MV-4-11 (cell line): ENCODE measurements around the gene IGHMBP2.

Experiments used
- DNase-seq: peaks from one replicate; lab custom pipeline; 2025; lab: John Stamatoyannopoulos, UW

IGHMBP2 gene

GRCh38 chr11:68940651-68941323 lies 37.1 kb downstream of the IGHMBP2 start:
- no peak for DNase-seq

GRCh38 chr11:68941324-68942094 lies 37.8 kb downstream of the IGHMBP2 start:
- DNase-seq: no peak

- DNase-seq: no peak
Measured at GRCh38 chr11:68942095-68942620, 38.5 kb downstream of the IGHMBP2 start.

- DNase-seq: peak; percentile 86
Measured at GRCh38 chr11:68942751-68943271, 39.1 kb downstream of the IGHMBP2 start.

DNA sequence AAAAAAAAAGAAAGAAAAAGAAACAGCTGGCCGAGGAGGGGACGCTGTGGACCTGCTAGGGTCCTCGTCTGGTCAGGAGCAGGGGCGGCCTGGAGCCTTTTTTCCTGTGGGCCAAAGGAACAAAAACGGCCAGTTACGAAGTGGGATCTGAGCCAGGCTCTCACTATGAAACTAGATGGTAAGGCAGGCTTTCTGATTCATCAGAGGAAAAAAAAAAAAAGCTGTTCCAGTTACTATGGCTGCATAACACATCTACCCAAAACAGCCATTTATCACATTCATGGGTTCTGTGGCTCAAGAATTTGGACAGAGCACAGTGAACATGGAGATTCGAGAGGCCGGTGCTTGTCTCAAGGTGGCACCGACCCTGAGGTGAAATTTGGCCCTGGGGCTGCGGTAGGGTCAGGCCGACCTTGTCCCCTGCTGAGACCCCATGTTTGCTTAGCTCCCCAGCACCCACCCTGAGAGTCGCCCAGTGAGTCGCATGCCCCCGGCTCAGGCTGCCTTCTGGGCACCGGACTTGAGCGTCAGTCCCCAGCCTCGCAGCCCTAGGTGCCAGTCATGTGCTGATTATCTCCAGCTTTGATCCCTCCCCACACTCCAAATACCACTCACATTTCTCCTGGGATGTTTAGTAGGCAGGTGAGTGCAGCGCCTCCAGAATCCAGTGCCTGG lies 42.9 kb downstream of the IGHMBP2 start:
- peak; percentile 38 for DNase-seq

- DNase-seq: no peak
Measured at GRCh38 chr11:68947151-68947550, 43.5 kb downstream of the IGHMBP2 start.

DNA sequence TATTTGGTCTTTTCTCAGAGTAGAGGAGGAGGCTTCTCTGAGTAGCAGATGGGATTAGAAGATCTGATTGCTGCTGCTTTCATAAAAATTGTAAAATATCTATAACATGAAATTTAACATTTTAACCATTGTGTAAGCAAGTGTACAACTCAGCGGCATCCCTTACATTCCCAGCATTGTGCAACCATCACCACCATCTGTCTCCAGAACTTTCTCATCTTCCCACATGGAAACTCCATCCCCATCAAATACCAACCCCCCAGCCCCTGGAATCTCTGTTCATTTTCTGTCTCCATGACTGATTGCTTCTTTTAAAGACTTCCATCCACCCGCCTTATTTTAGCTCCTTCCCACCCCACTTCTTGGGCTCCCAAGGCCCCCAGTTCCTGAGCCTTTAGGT lies 44.8 kb downstream of the IGHMBP2 start:
- DNase-seq: no peak

DNA sequence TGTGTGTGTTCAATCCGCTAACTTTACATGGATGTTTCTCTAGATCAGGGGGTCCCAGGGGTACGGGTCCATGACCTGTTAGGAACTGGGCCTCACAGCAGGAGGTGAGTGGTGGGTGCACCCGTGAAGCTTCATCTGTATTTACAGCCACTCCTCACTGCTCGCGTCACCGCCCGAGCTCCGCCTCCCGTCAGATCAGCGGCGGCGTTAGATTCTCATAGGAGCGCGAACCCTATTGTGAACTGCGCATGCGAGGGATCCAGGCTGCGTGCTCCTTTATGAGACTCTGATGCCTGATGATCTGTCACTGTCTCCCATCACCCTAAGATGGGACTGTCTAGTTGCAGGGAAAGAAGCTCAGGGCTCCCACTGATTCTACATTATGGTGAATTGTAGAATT lies 45.2 kb downstream of the IGHMBP2 start:
- DNase-seq: no peak

DNA sequence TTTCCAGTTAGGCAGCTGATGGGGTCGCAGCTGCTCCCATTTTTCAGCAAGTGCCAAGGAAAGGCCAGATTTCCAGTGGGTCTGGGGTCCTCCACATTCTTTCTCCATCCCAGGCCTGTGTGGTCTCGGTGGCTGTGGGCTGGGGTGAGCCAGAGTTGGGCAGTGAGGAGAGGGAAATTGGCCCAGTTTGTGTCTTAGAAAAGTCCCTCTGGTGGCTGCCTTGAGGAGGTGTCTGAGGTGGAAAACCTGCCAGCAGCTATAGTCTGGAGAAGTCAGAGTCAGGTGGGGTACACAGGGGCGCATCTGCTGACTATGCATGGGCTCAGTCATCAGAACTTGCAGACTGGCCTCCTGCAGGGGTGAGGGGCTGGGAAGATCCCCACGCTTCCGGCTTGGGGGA lies 46.6 kb downstream of the IGHMBP2 start:
- no peak for DNase-seq

GRCh38 chr11:68950762-68951161 lies 47.1 kb downstream of the IGHMBP2 start:
- no peak for DNase-seq

DNA sequence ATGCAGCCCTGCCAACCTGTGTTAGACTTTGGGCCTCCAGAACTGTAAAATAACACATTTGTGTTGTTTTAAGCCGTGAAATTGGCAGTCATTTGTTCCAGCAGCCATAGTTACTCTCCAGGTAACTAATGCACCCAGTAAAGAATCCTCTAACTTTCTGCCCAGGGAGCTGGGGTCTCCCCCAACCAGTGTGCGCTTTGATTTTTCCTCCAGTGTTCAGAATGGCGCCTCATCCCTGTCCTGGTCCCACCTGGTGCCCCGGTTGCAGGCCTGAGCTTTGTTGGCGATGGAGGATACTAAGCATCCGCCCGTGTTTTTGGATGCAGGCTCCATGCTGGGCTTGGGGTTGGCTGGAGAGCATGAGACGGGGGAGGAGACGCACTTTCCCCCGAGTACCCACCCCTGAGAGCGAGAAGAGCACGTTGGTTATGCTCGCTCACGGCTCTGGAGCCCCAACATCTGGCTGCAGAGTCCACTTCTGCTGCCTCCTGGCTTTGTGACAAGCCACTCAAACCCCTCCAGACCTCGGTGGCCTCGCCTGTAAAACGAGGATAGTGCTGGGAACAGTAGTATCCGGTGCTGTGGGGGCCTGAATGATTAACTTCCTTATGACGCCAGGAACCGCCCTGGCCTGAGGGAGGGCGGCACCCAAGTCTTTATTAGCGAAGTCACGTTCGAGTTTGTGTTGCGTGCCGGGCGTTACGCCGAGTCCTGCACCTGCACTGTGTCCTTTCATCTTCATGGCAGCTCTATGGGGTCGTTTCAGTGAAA lies 51.3 kb downstream of the IGHMBP2 start:
- no peak for DNase-seq

- no peak for DNase-seq
Measured at GRCh38 chr11:68955607-68955958, 51.9 kb downstream of the IGHMBP2 start.

DNA sequence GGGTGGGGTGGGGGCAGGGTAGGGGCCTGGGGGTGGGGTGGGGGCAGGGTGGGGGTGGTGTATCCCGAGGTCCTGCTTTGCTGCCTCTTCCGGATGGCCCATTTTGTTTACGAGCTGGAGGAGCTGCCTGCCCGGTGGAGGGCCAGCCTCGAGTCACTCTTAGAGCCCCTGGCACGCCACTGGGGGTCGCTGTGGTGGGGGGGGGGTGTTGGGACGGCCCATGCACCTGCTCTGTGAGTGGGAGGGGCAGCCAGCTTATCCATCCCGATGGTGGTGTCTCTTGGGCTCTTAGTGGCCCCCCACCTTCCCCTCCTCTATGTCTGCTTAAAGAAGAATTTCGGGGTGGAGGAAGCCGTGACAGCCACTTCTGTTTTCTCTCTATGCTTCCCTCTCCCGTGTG lies 52.5 kb downstream of the IGHMBP2 start:
- no peak for DNase-seq

GRCh38 chr11:68956547-68957254 lies 53.0 kb downstream of the IGHMBP2 start:
- DNase-seq: no peak

- no peak for DNase-seq
Measured at GRCh38 chr11:68958211-68958610, 54.5 kb downstream of the IGHMBP2 start.

DNA sequence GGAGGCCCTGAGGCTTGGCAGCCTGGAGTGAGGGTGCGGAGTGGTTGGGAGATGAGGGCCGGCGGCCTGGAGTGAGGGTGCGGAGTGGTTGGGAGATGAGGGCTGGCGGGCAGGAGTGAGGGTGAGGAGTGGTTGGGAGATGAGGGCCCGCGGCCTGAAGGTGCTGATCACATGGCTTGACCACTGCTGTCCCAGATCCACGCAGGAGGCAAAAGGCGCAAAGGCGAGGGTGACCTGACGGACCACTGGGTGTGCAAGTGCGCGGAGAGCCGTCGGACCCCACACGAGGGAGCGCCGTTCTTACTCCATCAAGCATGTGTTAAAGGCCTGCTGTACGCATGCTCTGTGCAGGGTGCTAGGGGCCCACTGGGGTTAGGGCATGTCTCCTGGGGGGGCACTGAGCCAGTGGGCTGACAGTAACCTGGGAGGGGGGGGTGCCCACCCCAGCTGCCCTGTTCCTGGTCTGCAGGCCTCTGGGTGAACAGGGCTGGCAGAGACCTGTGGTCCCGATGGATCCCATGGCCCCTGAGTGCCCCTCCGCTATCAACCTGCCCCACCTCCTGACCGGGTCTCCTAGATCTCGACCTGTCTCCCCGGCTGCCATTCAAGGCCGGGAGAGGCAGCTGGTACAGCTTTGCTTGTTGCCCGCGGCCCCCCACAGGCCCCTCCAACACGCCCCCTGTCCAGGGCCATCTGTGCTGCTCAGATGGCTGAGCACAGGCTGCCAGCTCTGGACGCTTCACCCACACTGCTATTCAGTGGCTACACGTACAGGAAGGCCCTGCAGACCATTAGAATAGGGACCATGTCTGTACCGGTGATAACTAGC lies 56.0 kb downstream of the IGHMBP2 start:
- no peak for DNase-seq

- DNase-seq: no peak
Measured at GRCh38 chr11:68960294-68961071, 56.8 kb downstream of the IGHMBP2 start.

GRCh38 chr11:68961245-68961644 lies 57.6 kb downstream of the IGHMBP2 start:
- DNase-seq: no peak

DNA sequence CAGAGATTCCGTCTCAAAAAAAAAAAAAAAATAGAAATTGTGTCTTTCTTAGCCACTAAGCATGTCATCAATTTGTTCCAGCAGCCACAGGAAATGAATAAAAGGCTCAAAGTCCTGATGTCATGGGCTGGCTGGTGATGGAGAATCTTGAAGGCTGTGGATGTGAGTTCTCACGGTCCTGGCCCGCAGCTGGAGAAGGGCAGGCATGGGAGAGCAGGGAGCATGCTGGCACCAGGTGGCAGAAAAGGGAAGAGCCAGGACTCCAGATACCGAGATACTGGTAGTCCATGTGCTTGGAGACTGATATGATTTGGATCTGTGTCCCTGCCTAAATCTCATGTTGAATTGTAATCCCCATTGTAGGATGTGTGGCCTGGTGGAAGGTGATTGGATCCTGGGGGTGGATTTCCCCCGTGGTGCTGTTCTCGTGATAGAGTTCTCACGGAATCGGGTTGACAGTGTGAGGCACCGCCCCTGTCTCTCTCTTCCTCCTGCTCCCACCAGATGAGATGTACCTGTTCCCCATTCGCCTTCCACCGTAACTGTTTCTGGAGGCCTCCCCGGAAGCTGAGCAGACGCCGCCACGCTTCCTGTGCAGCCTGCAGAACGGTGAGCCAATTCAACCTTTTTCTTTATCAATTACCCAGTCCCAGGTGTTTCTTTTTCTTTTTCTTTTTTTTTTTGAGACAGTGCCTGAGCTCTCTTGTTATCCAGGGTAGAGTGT lies 59.0 kb downstream of the IGHMBP2 start:
- DNase-seq: no peak
